Endothelial cell of umbilical vein (primary cell): ENCODE measurements around the gene SMCHD1.

ENCODE experiments used
- GATA2 ChIP-seq: IDR thresholded peaks from 2 replicates; pipeline ENCODE4 v1.7.0; 2011; ENCODE audit warnings: low read depth, mild to moderate bottlenecking, moderate library complexity, mixed read lengths, low read length; ENCODE audit not compliant: insufficient read length, insufficient read depth
- MYC ChIP-seq: IDR thresholded peaks from one replicate; pipeline ENCODE4 v1.6.1; 2011; ENCODE audit warnings: mild to moderate bottlenecking, low read depth, low read length
- POLR2A ChIP-seq: IDR thresholded peaks from 2 replicates; pipeline ENCODE4 v1.6.1; 2012; ENCODE audit warnings: low read depth, mild to moderate bottlenecking, control low read depth, low read length
- POLR2AphosphoS5 ChIP-seq: IDR thresholded peaks from 2 replicates; pipeline ENCODE4 v1.6.1; 2012; ENCODE audit warnings: low read depth, mild to moderate bottlenecking, control low read depth, low read length, moderate library complexity; ENCODE audit not compliant: insufficient read depth
- TF ChIP-seq, protein P1 (sequence below), 2 donors: IDR thresholded peaks; 1 replicate in 1 of 2; 2 replicates in 1 of 2; pipeline ENCODE4 v1.5.1; 2011; ENCODE audit warnings: low read length in 2 of 2, mild to moderate bottlenecking in 2 of 2, moderate library complexity in 2 of 2, control low read depth in 1 of 2, inconsistent platforms in 1 of 2, low read depth in 1 of 2; ENCODE audit not compliant: insufficient read depth in 1 of 2; ENCODE audit errors: extremely low read depth in 1 of 2
- TF ChIP-seq, protein P2 (sequence below): IDR thresholded peaks from 2 replicates; pipeline ENCODE4 v1.6.1; 2011; ENCODE audit not compliant: insufficient read depth, insufficient read length

DNA sequence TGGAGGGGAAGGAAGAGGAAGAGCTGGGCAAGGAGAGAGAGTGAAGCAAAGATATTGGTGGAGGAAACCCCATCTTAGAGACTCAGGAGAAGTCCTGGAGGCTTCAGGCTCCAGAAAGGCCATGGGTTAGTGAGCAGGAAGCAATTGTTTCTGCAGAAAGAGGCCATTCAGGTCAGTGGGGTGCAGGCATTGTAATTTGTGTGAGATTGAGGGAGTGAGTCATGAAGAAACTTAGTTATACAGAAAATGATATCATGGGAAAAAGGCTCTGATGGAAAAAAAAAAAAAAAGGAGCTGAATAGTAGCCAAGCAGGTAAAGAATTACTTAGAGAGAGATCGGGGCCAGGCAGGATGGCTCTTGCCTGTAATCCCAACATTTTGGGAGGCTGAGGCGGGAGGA is 195.3 kb downstream of the SMCHD1 start:
- TF ChIP-seq, protein P1, sequence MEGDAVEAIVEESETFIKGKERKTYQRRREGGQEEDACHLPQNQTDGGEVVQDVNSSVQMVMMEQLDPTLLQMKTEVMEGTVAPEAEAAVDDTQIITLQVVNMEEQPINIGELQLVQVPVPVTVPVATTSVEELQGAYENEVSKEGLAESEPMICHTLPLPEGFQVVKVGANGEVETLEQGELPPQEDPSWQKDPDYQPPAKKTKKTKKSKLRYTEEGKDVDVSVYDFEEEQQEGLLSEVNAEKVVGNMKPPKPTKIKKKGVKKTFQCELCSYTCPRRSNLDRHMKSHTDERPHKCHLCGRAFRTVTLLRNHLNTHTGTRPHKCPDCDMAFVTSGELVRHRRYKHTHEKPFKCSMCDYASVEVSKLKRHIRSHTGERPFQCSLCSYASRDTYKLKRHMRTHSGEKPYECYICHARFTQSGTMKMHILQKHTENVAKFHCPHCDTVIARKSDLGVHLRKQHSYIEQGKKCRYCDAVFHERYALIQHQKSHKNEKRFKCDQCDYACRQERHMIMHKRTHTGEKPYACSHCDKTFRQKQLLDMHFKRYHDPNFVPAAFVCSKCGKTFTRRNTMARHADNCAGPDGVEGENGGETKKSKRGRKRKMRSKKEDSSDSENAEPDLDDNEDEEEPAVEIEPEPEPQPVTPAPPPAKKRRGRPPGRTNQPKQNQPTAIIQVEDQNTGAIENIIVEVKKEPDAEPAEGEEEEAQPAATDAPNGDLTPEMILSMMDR (IDR thresholded peaks at IDR 0.05; ENCODE audit: extremely low read depth in 1 of 2, insufficient read depth in 1 of 2, low read depth in 1 of 2, low read length in 2 of 2), result no peak
- TF ChIP-seq POLR2A, result no peak
- TF ChIP-seq, protein P2, sequence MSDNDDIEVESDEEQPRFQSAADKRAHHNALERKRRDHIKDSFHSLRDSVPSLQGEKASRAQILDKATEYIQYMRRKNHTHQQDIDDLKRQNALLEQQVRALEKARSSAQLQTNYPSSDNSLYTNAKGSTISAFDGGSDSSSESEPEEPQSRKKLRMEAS, result no peak
- TF ChIP-seq GATA2, result no peak
- TF ChIP-seq MYC, result no peak
- no peak for TF ChIP-seq POLR2AphosphoS5
